Activated B cell treated with CpG ODN at 0.5 μM for 24 hours (primary cell): ENCODE data around the gene NAV3. TPM values are rescaled to one million over a fixed set of nuclear protein-coding genes. Genes with fewer than 3 reads are reported as not detected.

Experiments used
- ATAC-seq: fragments of 200-7000 bp; cut with Tn5 transposase; one replicate; pipeline ENCODE4 v1.10.0; 2021; ENCODE audit warnings: low read depth, mild to moderate bottlenecking, moderate library complexity
- CTCF ChIA-PET: fragments of 350-600 bp; sonication (Branson Sonifier 250); formaldehyde crosslinking; loops from one replicate; lab custom pipeline; 2021; ENCODE audit warnings: antibody characterized with exemption; lab: Charles Lee
- POLR2A ChIA-PET: fragments of 350-600 bp; sonication (Branson Sonifier 250); formaldehyde crosslinking; loops from one replicate; lab custom pipeline; 2021; ENCODE audit warnings: antibody characterized with exemption; lab: Charles Lee
- DNase-seq: peaks from one replicate; pipeline ENCODE4 v3.0.0; 2022
- H3K27ac Mint-ChIP-seq: one replicate; pipeline ENCODE4 v1.8.0; 2020; ENCODE audit warnings: mixed read lengths
- H3K27me3 Mint-ChIP-seq: one replicate; pipeline ENCODE4 v1.8.0; 2021; ENCODE audit warnings: mixed read lengths
- H3K36me3 Mint-ChIP-seq: one replicate; pipeline ENCODE4 v1.8.0; 2021; ENCODE audit warnings: low read depth, mixed read lengths
- H3K4me1 Mint-ChIP-seq: one replicate; pipeline ENCODE4 v1.8.0; 2021; ENCODE audit warnings: mixed read lengths
- H3K4me3 Mint-ChIP-seq: one replicate; pipeline ENCODE4 v1.8.0; 2020; ENCODE audit warnings: mild to moderate bottlenecking, mixed read lengths
- H3K9me3 Mint-ChIP-seq: one replicate; pipeline ENCODE4 v1.8.0; 2020; ENCODE audit warnings: mixed read lengths
- intact Hi-C: fragments of 100-400 bp; cut with micrococcal nuclease; formaldehyde crosslinking; loops from one replicate; pipeline ENCODE4 v1.15.1; 2024
- total RNA-seq: library from RNA; stranded (reverse); gene quantifications from 2 replicates; pipeline ENCODE4 v1.2.3, GENCODE V29; 2022
- TF ChIP-seq, protein P1 (sequence below): fragments of 200-600 bp; IDR thresholded peaks from one replicate; pipeline ENCODE4 v1.8.0; 2022; ENCODE audit warnings: antibody characterized with exemption, mild to moderate bottlenecking

Gene NAV3
- total RNA-seq, 1 donor from 2014 or later: not detected

DNA sequence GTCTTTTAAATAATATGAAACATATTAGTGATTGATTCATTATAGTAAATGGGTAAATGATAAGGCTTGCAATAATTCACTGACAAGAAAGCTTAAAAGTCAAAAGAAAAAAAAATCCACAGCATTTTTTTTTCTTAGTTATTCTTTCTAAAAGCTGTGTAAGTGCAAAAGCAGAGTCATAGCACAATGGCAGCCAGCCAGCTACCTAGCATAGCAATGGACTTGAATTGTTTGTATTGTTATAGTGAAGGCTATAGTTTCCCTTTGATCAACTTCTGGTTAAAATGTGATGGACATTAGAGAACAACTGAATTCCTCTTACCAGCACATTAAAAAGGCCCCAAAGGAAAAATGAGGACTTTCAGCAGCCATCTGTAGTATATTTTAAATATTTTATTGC is 232.1 kb downstream of the NAV3 start:
- Mint-ChIP-seq H3K4me3 (no peak overlapping the region), H3K9me3 (no peaks in the 10 kb centered on the region), H3K27ac (no peak overlapping the region), H3K27me3 (no peaks in the 10 kb centered on the region), H3K4me1 (no peaks in the 10 kb centered on the region), H3K36me3 (no peaks in the 10 kb centered on the region)
- ChIA-PET POLR2A (no interaction called here), CTCF (no interaction called here)
- DNase-seq (no peak), ATAC-seq (no peak)
- TF ChIP-seq, protein P1, sequence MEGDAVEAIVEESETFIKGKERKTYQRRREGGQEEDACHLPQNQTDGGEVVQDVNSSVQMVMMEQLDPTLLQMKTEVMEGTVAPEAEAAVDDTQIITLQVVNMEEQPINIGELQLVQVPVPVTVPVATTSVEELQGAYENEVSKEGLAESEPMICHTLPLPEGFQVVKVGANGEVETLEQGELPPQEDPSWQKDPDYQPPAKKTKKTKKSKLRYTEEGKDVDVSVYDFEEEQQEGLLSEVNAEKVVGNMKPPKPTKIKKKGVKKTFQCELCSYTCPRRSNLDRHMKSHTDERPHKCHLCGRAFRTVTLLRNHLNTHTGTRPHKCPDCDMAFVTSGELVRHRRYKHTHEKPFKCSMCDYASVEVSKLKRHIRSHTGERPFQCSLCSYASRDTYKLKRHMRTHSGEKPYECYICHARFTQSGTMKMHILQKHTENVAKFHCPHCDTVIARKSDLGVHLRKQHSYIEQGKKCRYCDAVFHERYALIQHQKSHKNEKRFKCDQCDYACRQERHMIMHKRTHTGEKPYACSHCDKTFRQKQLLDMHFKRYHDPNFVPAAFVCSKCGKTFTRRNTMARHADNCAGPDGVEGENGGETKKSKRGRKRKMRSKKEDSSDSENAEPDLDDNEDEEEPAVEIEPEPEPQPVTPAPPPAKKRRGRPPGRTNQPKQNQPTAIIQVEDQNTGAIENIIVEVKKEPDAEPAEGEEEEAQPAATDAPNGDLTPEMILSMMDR: no peak
- intact Hi-C loops: no loop called here

DNA sequence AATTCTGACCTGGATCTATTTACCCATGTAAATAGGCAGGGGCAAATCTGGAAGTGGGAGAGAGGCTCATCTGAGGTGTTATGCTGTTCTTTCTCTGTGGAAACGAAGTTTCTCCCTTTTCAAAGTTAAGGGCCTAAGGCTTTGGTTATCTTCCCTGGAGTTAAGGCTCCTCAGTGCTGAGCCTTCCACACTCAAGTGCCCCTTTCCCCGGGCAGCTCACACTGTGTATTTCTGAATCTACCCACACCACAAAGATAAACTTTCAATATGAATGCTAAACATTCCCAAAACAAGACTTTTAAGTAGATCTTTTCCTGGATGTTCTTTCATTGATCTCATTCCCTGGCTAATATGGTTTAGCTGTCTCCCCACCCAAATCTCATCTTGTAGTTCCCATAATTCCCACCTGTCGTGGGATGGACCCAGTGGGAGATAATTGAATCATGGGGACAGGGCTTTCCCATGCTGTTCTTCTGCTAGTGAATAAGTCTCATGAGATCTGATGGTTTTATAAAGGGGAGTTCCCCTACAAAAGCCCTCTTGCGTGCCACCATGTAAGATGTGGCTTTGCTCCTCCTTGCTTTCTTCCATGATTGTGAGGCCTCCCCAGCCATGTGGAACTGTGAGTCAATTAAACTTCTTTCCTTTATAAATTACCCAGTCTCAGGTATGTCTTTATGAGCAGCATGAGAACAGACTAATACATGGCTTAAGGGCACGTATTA is 251.1 kb downstream of the NAV3 start:
- DNase-seq (no peak), ATAC-seq (no peak)
- Mint-ChIP-seq H3K36me3 (no peaks in the 10 kb centered on the region), H3K9me3 (no peaks in the 10 kb centered on the region), H3K27me3 (no peaks in the 10 kb centered on the region), H3K27ac (no peak overlapping the region), H3K4me3 (no peak overlapping the region), H3K4me1 (no peaks in the 10 kb centered on the region)
- ChIA-PET CTCF (no interaction called here), POLR2A (no interaction called here)
- intact Hi-C loops: no loop called here
- TF ChIP-seq, protein P1: no peak

DNA sequence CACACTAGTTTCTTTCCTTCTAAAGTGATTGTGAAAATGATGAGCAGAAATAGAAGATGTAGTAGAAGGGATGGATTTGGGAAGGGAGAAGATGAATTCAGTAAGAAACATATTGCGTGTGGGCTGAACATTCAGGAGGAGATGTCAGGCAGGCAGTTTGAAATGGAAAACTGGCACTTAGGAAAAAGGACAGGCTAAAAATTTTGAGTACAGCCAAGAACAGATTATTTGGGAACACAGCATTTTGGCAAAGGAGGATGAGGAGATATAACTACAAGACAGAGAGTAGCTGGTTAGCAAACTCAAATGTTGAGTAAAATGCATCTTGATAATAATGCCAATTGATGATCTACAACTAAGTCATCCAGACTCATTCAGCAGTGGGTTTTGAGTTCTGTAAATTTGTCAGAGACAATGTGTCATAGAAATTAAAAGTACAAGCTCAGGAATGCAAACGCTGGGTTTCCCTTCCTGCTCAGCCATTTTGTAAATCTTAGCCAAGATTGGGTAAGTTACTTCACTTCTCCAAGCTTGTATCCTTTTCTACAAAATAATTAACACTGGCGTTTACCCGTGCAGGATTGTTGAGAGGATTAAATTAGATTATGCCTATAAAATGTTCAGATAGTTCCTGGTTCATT is 255.0 kb downstream of the NAV3 start:
- Mint-ChIP-seq H3K36me3 (no peaks in the 10 kb centered on the region), H3K27ac (no peak overlapping the region), H3K27me3 (no peaks in the 10 kb centered on the region), H3K4me1 (no peaks in the 10 kb centered on the region), H3K4me3 (no peak overlapping the region), H3K9me3 (no peaks in the 10 kb centered on the region)
- intact Hi-C loops: no loop called here
- ChIA-PET CTCF (no interaction called here), POLR2A (no interaction called here)
- DNase-seq (no peak), ATAC-seq (no peak)
- TF ChIP-seq, protein P1: no peak

DNA sequence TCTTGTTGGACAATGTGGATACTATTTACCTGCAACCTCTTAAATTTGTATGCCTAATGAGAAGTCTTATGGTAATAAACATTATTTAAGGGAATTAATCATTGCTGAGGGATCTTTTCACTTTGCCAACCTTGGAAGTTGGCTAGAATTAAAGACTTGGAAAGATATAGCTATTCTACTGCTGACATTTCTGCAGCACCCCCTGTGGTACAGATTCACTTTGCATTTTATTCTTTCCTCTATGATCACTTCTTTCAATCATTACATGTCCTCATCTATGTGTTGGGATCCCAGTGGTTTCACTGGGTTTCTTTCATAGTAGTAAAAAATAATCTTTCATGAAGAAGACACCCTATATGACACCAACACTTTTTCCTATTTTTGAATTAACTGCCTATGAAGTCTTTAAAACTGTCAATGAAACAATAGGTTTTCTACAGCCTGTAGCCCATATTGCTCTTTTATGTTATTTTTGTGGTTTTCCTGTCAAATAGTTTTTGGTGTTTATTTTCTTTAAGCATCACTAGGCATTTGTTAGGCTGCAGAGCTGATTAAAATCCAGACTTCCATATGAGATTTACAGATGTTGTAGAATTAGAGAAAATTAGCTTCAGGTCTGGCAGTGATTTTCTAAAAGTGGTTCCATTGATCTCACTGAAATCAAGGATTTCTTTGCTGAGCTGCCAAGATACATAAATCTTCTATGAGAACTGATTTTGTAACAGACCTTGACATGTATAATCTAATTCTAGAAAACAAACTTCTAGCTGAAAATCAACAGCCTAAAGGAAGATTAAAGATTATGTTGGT is 256.1 kb downstream of the NAV3 start:
- CTCF ChIA-PET: no interaction called here
- no peaks in the 10 kb centered on the region for H3K4me1 Mint-ChIP-seq
- ATAC-seq (no peak), DNase-seq (no peak)
- H3K27ac Mint-ChIP-seq: no peak overlapping the region
- POLR2A ChIA-PET: no interaction called here
- H3K9me3 Mint-ChIP-seq: no peaks in the 10 kb centered on the region
- TF ChIP-seq, protein P1: no peak
- intact Hi-C loops: no loop called here
- H3K36me3 Mint-ChIP-seq: no peaks in the 10 kb centered on the region
- H3K4me3 Mint-ChIP-seq: no peak overlapping the region
- no peaks in the 10 kb centered on the region for H3K27me3 Mint-ChIP-seq

DNA sequence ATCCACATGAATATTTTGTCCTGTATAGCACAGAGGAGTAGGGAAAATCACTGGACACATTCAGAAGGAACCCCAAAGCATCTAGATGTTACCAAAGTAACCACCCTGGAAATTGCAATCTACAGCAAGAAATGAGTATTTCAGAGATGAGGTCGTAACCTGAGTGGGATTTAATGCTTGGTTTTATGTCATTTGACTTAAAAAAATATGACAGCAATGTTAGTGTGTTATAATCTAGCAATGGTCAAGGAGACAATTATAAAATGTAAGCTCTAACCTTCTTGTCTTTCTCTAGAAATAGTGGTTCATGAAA is 256.6 kb downstream of the NAV3 start:
- Mint-ChIP-seq H3K9me3 (no peaks in the 10 kb centered on the region), H3K4me3 (no peak overlapping the region), H3K36me3 (no peaks in the 10 kb centered on the region), H3K4me1 (no peaks in the 10 kb centered on the region), H3K27ac (no peak overlapping the region), H3K27me3 (no peaks in the 10 kb centered on the region)
- TF ChIP-seq, protein P1: no peak
- ATAC-seq (no peak), DNase-seq (no peak)
- CTCF ChIA-PET: no interaction called here
- intact Hi-C loops: no loop called here
- POLR2A ChIA-PET: no interaction called here
